Pancreas (tissue), 10 donors: ENCODE measurements around the gene PDE2A. TPM values are rescaled to one million over a fixed set of nuclear protein-coding genes. Genes with fewer than 3 reads are reported as not detected.

Source experiments
- ATAC-seq, 4 donors: fragments of 200-7000 bp; cut with Tn5 transposase; one replicate each; pipeline versions ENCODE4 v1.8.0 to v1.9.1; 2020; ENCODE audit warnings: mild to moderate bottlenecking in 4 of 4, moderate library complexity in 4 of 4
- DNase-seq, 6 donors: peaks; one replicate each; pipeline ENCODE4 v3.0.0-alpha.2; 2020
- FAIRE-seq: peaks from 2 replicates; lab custom pipeline; 2012; peaks lifted over from hg19 to GRCh38; lab: Jason Lieb, UNC
- H3K27ac ChIP-seq, 4 donors: fragments of 200-600 bp; sonication (generic); 1 replicate in 3 of 4; 2 replicates in 1 of 4; pipeline versions ENCODE4 v1.5.0 to v1.8.0; 2020
- H3K27me3 ChIP-seq, 4 donors: fragments of 200-600 bp; one replicate each; pipeline ENCODE4 v1.8.0; 2021
- H3K36me3 ChIP-seq, 3 donors: fragments of 200-600 bp; sonication (generic) in 1 of 3; one replicate each; pipeline versions ENCODE4 v1.5.0 to v1.8.0; 2020 to 2021
- H3K4me1 ChIP-seq, 3 donors: fragments of 200-600 bp; one replicate each; pipeline ENCODE4 v1.8.0; 2021
- H3K4me3 ChIP-seq, 4 donors: fragments of 200-600 bp; sonication (generic) in 2 of 4; one replicate each; pipeline versions ENCODE4 v1.5.0 to v1.8.0; 2020 to 2021
- H3K9me3 ChIP-seq, 4 donors: fragments of 200-600 bp; one replicate each; pipeline ENCODE4 v1.8.0; 2021
- WGBS, 2 donors: extraction: QIAGEN DNeasy Blood & Tissue Kit; methylation state at CpG; one replicate each; pipeline ENCODE4 v1.1.7; 2013; 5-methylcytosine and 5-hydroxymethylcytosine counted together
- intact Hi-C, 3 donors: fragments of 100-400 bp; cut with DNase I; formaldehyde crosslinking; loops; one replicate each; pipeline versions ENCODE4 v1.11.1 to v1.14.2; 2022
- polyA plus RNA-seq, 2 donors: library from polyadenylated mRNA; stranded (reverse); fragments of 200-250 nt; gene quantifications; one replicate each; pipeline ENCODE4 v1.2.3, GENCODE V29; 2013
- total RNA-seq, 6 donors: library from RNA; stranded (reverse); fragmentation: NEBNext Ultra II Directional in 4 of 6; extraction: Animal tissue kit (Norgen Biotek cat#: 25700) in 4 of 6; gene quantifications; one replicate each; pipeline versions ENCODE4 v1.2.1 to v1.2.4, GENCODE V29; 2021 to 2023
- TF ChIP-seq, protein P1 (sequence below), 4 donors: fragments of 200-600 bp; sonication (generic) in 3 of 4; IDR thresholded peaks; one replicate each; pipeline versions ENCODE4 v1.5.0 to v1.8.0; 2021; ENCODE audit warnings: antibody characterized with exemption in 4 of 4
- donor health status: healthy with polysubstance abuse.
- donor health status: DM: no; HTN: no; CAD: no; lungs with moderate emphysema.
- donor health status: DM: no; HTN: no; CAD: no.
- donor health status: control.
- donor health status: control.
- donor health status: Bipolar disorder and iron deficiency.
- donor health status: DM: yes; HTN: yes; CAD: no.
- donor health status: DM: no; HTN: no; CAD: no.
- donor health status: DM: no; HTN: no; CAD: no.
- donor health status: DM: yes; HTN: yes; CAD: no.

PDE2A gene
- total and polyA plus RNA-seq, 8 donors = 2.1 to 16.3 (median 4.1) TPM

DNA sequence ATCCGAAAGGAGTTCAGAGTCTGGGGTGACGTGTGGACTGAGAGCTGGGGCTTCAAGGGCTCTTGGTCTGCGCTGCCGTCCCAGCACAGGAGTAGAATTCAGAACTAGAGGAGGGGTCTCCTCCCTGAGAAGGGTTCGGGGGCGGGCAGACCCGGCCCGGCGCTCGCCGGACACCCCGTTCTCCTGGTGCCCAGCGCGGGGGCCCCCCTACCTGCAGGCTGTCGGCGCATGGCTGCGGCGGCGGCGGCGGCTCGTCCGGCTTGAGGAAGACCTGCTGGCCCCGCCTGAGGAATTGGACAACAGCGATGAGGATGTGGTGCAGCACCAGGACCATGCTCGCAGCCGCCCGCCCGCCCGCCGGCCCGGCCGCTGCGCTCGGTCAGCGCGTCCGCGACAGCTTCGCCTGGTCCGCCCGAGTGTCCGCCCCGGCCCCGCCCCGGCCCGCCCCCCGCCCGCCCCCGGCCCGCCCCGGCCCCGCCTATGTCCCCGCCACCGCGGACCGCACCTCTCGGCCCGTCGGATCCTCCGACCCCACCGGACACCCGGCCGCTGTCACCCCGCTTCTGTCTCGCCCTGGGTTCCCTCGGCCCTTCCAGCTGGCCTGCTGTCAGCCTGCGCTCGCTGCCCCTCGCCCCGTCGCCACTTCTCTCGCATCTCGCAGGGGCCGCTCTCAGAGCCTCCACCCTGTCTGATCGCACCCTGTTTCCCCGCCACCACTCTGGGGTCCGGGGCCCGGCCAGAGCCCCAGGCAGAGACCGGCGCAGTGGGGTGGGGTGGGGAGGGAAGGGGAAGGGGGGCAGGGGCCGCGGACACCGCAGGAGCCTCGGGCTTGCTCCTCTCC is 32.0 kb downstream of the PDE2A start:
- 0 to 2% methylated on average over 41 to 85 of the region's 85 CpGs for WGBS, 2 donors
- FAIRE-seq (no peak), ATAC-seq (peak; percentile 75 to 84 (median 82)), DNase-seq (peak in 3 of 6 donors; percentile 35 to 78 (median 53))
- Histone ChIP-seq H3K4me1 (peaks cover 0 to 4% (median 3%) of the 10 kb centered on the region in 3 donors), H3K27ac (no peak overlapping the region), H3K4me3 (peak overlapping the region; percentile 19 to 53 (median 28)), H3K9me3 (no peaks in the 10 kb centered on the region), H3K36me3 (no peaks in the 10 kb centered on the region), H3K27me3 (no peaks in the 10 kb centered on the region)
- intact Hi-C loops = no loop called here
- TF ChIP-seq, protein P1, sequence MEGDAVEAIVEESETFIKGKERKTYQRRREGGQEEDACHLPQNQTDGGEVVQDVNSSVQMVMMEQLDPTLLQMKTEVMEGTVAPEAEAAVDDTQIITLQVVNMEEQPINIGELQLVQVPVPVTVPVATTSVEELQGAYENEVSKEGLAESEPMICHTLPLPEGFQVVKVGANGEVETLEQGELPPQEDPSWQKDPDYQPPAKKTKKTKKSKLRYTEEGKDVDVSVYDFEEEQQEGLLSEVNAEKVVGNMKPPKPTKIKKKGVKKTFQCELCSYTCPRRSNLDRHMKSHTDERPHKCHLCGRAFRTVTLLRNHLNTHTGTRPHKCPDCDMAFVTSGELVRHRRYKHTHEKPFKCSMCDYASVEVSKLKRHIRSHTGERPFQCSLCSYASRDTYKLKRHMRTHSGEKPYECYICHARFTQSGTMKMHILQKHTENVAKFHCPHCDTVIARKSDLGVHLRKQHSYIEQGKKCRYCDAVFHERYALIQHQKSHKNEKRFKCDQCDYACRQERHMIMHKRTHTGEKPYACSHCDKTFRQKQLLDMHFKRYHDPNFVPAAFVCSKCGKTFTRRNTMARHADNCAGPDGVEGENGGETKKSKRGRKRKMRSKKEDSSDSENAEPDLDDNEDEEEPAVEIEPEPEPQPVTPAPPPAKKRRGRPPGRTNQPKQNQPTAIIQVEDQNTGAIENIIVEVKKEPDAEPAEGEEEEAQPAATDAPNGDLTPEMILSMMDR (IDR thresholded peaks at IDR 0.05) = no peak

DNA sequence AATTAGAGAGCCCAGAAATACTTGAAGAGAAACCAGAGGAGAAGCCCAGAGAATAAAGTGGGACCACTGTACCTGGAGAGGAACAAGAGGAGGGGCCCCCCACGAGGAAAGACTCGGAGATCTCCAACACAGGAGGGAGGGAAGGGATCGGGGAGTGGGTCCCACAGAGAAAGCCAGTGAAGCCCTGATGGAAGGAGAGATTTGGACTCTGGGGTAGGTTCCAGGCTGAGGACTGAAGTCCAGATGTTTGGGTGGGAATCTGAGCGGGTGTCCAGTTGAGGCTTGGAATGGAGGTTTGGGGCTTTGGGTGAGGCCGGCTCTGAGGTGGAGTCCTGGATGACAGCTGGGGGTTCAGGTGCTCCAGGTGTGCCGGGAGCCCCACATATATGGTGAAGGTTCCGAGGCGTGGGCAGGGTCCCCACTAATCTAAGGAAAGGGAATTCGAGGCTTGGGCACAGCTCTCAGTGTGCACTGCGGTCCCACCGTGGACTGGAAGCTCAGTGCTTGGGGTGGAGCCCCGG is 32.6 kb downstream of the PDE2A start:
- no peak overlapping the region for H3K27ac ChIP-seq
- H3K27me3 ChIP-seq = no peaks in the 10 kb centered on the region
- H3K9me3 ChIP-seq = no peaks in the 10 kb centered on the region
- FAIRE-seq (no peak), DNase-seq (no peak), ATAC-seq (no peak)
- TF ChIP-seq, protein P1 (IDR thresholded peaks at IDR 0.05) = no peak
- no peaks in the 10 kb centered on the region for H3K36me3 ChIP-seq
- 37 to 38% methylated on average over 12 of the region's 12 CpGs for WGBS, 2 donors
- H3K4me1 ChIP-seq = peaks cover 0 to 4% (median 3%) of the 10 kb centered on the region in 3 donors
- H3K4me3 ChIP-seq = peak overlapping the region in 2 of 4 donors; percentile 35 to 53
- intact Hi-C loops = no loop called here

DNA sequence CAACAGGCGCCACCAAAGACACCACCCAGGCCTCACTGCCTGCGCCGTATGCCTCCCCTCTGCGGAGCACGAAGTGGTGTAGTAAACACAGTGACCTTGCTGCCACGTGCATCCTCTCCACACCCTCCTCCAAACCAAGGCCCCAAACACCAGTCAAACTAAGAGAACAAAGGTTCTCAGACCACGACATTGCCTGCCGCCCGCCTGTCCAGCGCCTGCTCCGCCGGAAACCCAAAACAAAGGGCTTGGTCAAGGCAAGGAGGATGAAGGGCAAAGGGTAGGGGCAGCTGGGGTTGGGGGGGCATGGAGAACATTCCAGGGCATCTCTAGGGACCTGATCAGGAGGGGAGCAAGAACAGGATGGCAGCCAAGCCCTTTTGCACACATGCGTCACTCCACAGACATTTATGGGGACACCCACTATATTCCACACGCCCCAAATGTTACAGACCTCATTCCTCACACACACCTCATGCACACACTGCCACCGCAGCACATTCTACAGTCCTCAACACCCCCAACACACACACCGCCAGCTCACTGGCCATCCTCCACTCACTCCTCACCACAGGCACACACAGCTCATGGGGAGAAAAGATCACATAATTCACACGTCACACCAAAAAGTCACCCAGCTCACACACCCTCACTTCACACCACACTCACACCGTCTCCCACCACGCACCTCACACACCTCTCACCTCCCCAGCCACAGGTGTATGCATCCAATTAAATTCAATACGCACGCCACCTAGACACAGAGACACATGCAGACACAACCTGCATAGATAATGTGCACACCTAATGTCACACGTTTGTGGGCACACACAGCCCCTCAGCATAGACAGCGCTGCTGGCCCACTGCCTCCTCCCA is 34.5 kb downstream of the PDE2A start:
- intact Hi-C loops = loop anchor here in 1 of 3 donors (5.0 kb wide), 1 partner anchor 47 kb away; no protein-coding TSS in a partner anchor
- peaks cover 0 to 4% (median 3%) of the 10 kb centered on the region in 3 donors for H3K4me1 ChIP-seq
- FAIRE-seq (no peak), ATAC-seq (no peak), DNase-seq (no peak)
- H3K27ac ChIP-seq = no peak overlapping the region
- H3K27me3 ChIP-seq = no peaks in the 10 kb centered on the region
- H3K9me3 ChIP-seq = no peaks in the 10 kb centered on the region
- TF ChIP-seq, protein P1 (IDR thresholded peaks at IDR 0.05) = no peak
- WGBS, 2 donors = 71 to 79% methylated on average over 23 of the region's 23 CpGs
- no peaks in the 10 kb centered on the region for H3K36me3 ChIP-seq
- H3K4me3 ChIP-seq = no peak overlapping the region

DNA sequence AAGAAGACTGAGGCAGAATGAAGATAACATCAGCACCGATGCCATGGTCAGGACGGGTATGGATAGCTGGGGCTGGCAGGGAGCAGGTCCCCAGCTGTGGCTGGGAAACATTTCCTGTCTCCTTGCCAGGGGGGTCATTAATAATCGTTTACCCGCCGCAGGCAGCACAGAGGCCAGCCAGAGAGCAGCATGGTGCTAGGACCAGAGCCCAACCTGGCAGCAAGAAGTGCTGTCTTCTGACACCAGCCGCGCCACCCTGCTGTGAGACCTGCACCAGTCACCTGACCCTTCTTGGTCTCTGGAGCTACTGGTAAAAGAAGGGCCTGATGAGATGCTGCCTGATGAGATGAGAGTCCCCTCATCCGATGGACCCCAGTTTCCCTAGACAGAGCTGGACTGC is 36.3 kb downstream of the PDE2A start:
- no peak overlapping the region for H3K4me3 ChIP-seq
- no peaks in the 10 kb centered on the region for H3K27me3 ChIP-seq
- no peak overlapping the region for H3K27ac ChIP-seq
- TF ChIP-seq, protein P1 (IDR thresholded peaks at IDR 0.05) = no peak
- ATAC-seq = no peak
- H3K36me3 ChIP-seq = no peaks in the 10 kb centered on the region
- no peaks in the 10 kb centered on the region for H3K9me3 ChIP-seq
- no peak for FAIRE-seq
- intact Hi-C loops = loop anchor here in 1 of 3 donors (5.0 kb wide), 1 partner anchor 46 kb away; no protein-coding TSS in a partner anchor
- DNase-seq = no peak
- 53 to 61% methylated on average over 8 of the region's 8 CpGs for WGBS, 2 donors
- peaks cover 0 to 4% (median 3%) of the 10 kb centered on the region in 3 donors for H3K4me1 ChIP-seq
